K562 (cell line): ENCODE data around the gene SULT2B1. TPM values are rescaled to one million over a fixed set of nuclear protein-coding genes. Genes with fewer than 3 reads are reported as not detected.

Experiments used
- ATAC-seq: fragments of 200-7000 bp; cut with Tn5 transposase; 3 replicates; pipeline ENCODE4 v1.9.1; 2020; ENCODE audit warnings: moderate library complexity
- BruUV-seq: library from RNA; stranded (reverse); fragments of 400-500 nt; replicated peaks from 2 replicates; lab custom pipeline; 2021; lab: Mats Ljungman, UMichigan
- CTCF ChIA-PET: fragments of 300-600 bp; formaldehyde crosslinking; extraction: SDS; loops from one replicate; lab custom pipeline; 2021; ENCODE audit warnings: low intra/inter-chr PET ratio; lab: Yijun Ruan, JAX
- POLR2A ChIA-PET: fragments of 300-600, 350-650 bp; sonication (Branson Sonifier 250); formaldehyde crosslinking; extraction: SDS; loops from one replicate; lab custom pipeline; 2021; ENCODE audit warnings: antibody characterized with exemption, inconsistent platforms; lab: Yijun Ruan, JAX
- DNase-seq, 4 experiments: peaks; one replicate each; pipeline versions ENCODE4 v3.0.0 to v3.0.0-alpha.2; 2011 to 2018; ENCODE audit warnings: low spot score in 3 of 4, mixed read lengths in 3 of 4; ENCODE audit errors: extremely low read depth in 1 of 4
- FAIRE-seq: peaks from 2 replicates; lab custom pipeline; 2011; peaks lifted over from hg19 to GRCh38; lab: Jason Lieb, UNC
- H2AFZ ChIP-seq: 2 replicates; pipeline ENCODE4 v1.6.0; 2011; ENCODE audit warnings: low read depth, low read length, control low read depth, inconsistent platforms
- H3K27ac ChIP-seq: fragments of 200-600 bp; 3 replicates; pipeline ENCODE4 v1.8.0; 2011; ENCODE audit warnings: low read depth, mild to moderate bottlenecking, control low read depth, inconsistent platforms, low read length, moderate library complexity, mixed read lengths; ENCODE audit errors: extremely low read depth
- H3K27me3 ChIP-seq, 2 experiments: fragments of 300-600 bp in 1 of 2; 2 replicates in 1 of 2; 3 replicates in 1 of 2; pipeline versions ENCODE4 v1.6.0 to v1.8.0; 2011; ENCODE audit warnings: inconsistent platforms in 2 of 2, low read length in 2 of 2, mild to moderate bottlenecking in 1 of 2, mixed read lengths in 1 of 2, moderate library complexity in 1 of 2; ENCODE audit not compliant: control insufficient read depth in 2 of 2, insufficient read depth in 2 of 2
- H3K36me3 ChIP-seq: fragments of 300-600 bp; 3 replicates; pipeline ENCODE4 v1.8.0; 2011; ENCODE audit warnings: mild to moderate bottlenecking, low read length, inconsistent platforms; ENCODE audit not compliant: control insufficient read depth, insufficient read depth
- H3K4me1 ChIP-seq, 2 experiments: fragments of 200-600 bp in 1 of 2; replicated peaks in 1 of 2; 2 replicates in 1 of 2; 3 replicates in 1 of 2; pipeline versions ENCODE4 v1.5.1 to v1.8.0; 2011; ENCODE audit warnings: inconsistent platforms in 2 of 2, low read length in 2 of 2, mild to moderate bottlenecking in 1 of 2, mixed read lengths in 1 of 2, moderate library complexity in 1 of 2; ENCODE audit not compliant: control insufficient read depth in 2 of 2, insufficient read depth in 2 of 2
- H3K4me2 ChIP-seq: 2 replicates; pipeline ENCODE4 v1.6.1; 2011; ENCODE audit warnings: low read length, control low read depth, inconsistent platforms, mixed read lengths; ENCODE audit not compliant: insufficient read depth
- H3K4me3 ChIP-seq: fragments of 200-600 bp; sonication (generic), shearing (Covaris generic); 2 replicates; pipeline ENCODE4 v1.5.1; 2016; ENCODE audit warnings: control low read depth, inconsistent platforms
- H3K79me2 ChIP-seq: fragments of 200-600 bp; 3 replicates; pipeline ENCODE4 v1.8.0; 2011; ENCODE audit warnings: low read length, inconsistent platforms; ENCODE audit not compliant: control insufficient read depth, insufficient read depth
- H3K9ac ChIP-seq, 2 experiments: 2 replicates each; pipeline versions ENCODE4 v1.6.0 to v1.6.1; 2011; ENCODE audit warnings: low read depth in 2 of 2, low read length in 2 of 2, control low read depth in 1 of 2, inconsistent platforms in 1 of 2, mild to moderate bottlenecking in 1 of 2, mixed read lengths in 1 of 2; ENCODE audit not compliant: insufficient read depth in 1 of 2
- H3K9me1 ChIP-seq: one replicate; pipeline ENCODE4 v1.6.0; 2011; ENCODE audit warnings: inconsistent platforms, mild to moderate bottlenecking, low read length, moderate library complexity; ENCODE audit not compliant: control insufficient read depth, insufficient read depth
- H3K9me3 ChIP-seq: replicated peaks from 2 replicates; pipeline ENCODE4 v1.5.1; 2011; ENCODE audit warnings: low read depth, low read length, inconsistent platforms; ENCODE audit not compliant: control insufficient read depth, insufficient read depth
- H4K20me1 ChIP-seq: replicated peaks from 2 replicates; pipeline ENCODE4 v1.6.1; 2011; ENCODE audit warnings: low read length, inconsistent platforms, mixed read lengths; ENCODE audit not compliant: control insufficient read depth, insufficient read depth
- BHLHE40 ChIP-seq: IDR thresholded peaks from 2 replicates; pipeline ENCODE4 v1.6.1; 2011; ENCODE audit warnings: low read length, improper control_type of control experiment
- CEBPB ChIP-seq: fragments of 450-650 bp; IDR thresholded peaks from 2 replicates; pipeline ENCODE4 v1.6.1; 2016; ENCODE audit warnings: missing genetic modification characterization, missing compliant biosample characterization
- CEBPG ChIP-seq, 3 experiments: fragments of 200-800 bp in 1 of 3; sonication (Bioruptor generic) in 1 of 3; sonication (generic) in 1 of 3; formaldehyde crosslinking in 1 of 3; IDR thresholded peaks in 2 of 3; conservative IDR thresholded peaks in 1 of 3; 2 replicates each; pipeline versions ENCODE4 v1.6.1 to v1.8.0; 2016 to 2022; ENCODE audit warnings: missing compliant biosample characterization in 2 of 3, missing genetic modification characterization in 2 of 3, mild to moderate bottlenecking in 1 of 3, missing genetic modification reagents in 1 of 3
- CTCF ChIP-seq, 3 experiments: IDR thresholded peaks in 2 of 3; conservative IDR thresholded peaks in 1 of 3; 2 replicates each; pipeline ENCODE4 v1.5.1; 2011 to 2012; ENCODE audit warnings: low read length in 3 of 3, mild to moderate bottlenecking in 3 of 3, control low read depth in 2 of 3, improper control_type of control experiment in 1 of 3, inconsistent platforms in 1 of 3, low read depth in 1 of 3, mixed read lengths in 1 of 3, moderate library complexity in 1 of 3; ENCODE audit not compliant: insufficient read depth in 2 of 3
- FIP1L1 ChIP-seq: fragments of 200-400 bp; formaldehyde crosslinking; IDR thresholded peaks from 2 replicates; pipeline ENCODE4 v1.6.1; 2018; ENCODE audit warnings: mild to moderate bottlenecking, low read depth, low read length; ENCODE audit not compliant: poor library complexity, severe bottlenecking
- HDAC2 ChIP-seq: fragments of 450-650 bp; IDR thresholded peaks from 2 replicates; pipeline ENCODE4 v1.6.1; 2016; ENCODE audit warnings: mild to moderate bottlenecking
- PHF8 ChIP-seq: fragments of 200-600 bp; sonication (generic); IDR thresholded peaks from 2 replicates; pipeline ENCODE4 v1.6.1; 2012; ENCODE audit warnings: mixed run types, mild to moderate bottlenecking, inconsistent platforms, low read length, moderate library complexity, borderline replicate concordance
- POLR2G ChIP-seq: fragments of 200-400 bp; formaldehyde crosslinking; IDR thresholded peaks from 2 replicates; pipeline ENCODE4 v1.6.1; 2017; ENCODE audit warnings: low read depth, mild to moderate bottlenecking, antibody characterized with exemption, low read length, moderate library complexity
- RBM25 ChIP-seq: fragments of 200-400 bp; formaldehyde crosslinking; IDR thresholded peaks from 2 replicates; pipeline ENCODE4 v1.6.1; 2018; ENCODE audit warnings: low read length, low read depth, moderate library complexity; ENCODE audit not compliant: severe bottlenecking
- SAP30 ChIP-seq: fragments of 200-600 bp; sonication (generic); IDR thresholded peaks from 2 replicates; pipeline ENCODE4 v1.6.1; 2012; ENCODE audit warnings: borderline replicate concordance, low read depth, mild to moderate bottlenecking, moderate library complexity, low read length, control low read depth, inconsistent platforms; ENCODE audit not compliant: insufficient read depth, poor library complexity, severe bottlenecking
- XRCC4 ChIP-seq: IDR thresholded peaks from one replicate; pipeline ENCODE4 v1.6.1; 2011; ENCODE audit not compliant: insufficient read depth, insufficient read length; ENCODE audit errors: extremely low read depth
- ZFX ChIP-seq: sonication (generic); formaldehyde crosslinking; IDR thresholded peaks from 2 replicates; pipeline ENCODE4 v1.8.0; 2022; ENCODE audit warnings: mild to moderate bottlenecking, missing genetic modification reagents, moderate library complexity
- ZNF197 ChIP-seq: fragments of 200-800 bp; sonication (Bioruptor generic); IDR thresholded peaks from 2 replicates; pipeline ENCODE4 v1.6.1; 2016; ENCODE audit warnings: low read depth, missing genetic modification characterization, missing compliant biosample characterization
- ZNF740 ChIP-seq, 3 experiments: fragments of 200-800 bp in 1 of 3; sonication (Bioruptor generic) in 1 of 3; sonication (generic) in 1 of 3; formaldehyde crosslinking in 1 of 3; IDR thresholded peaks; 2 replicates each; pipeline versions ENCODE4 v1.6.1 to v1.8.0; 2016 to 2022; ENCODE audit warnings: mild to moderate bottlenecking in 2 of 3, missing compliant biosample characterization in 2 of 3, missing genetic modification characterization in 2 of 3, missing genetic modification reagents in 1 of 3
- WGBS: fragments of 100-300 bp; shearing (Covaris generic); methylation state at CpG from one replicate; pipeline ENCODE4 v1.1.6; 2016; ENCODE audit warnings: low coverage, mixed read lengths; ENCODE audit not compliant: insufficient coverage; ENCODE audit errors: missing lambda C conversion rate; 5-methylcytosine and 5-hydroxymethylcytosine counted together
- in situ Hi-C: fragments of 300-500 bp; cut with MboI; formaldehyde crosslinking; loops from 4 replicates; pipeline ENCODE4 v1.15.0; 2018; ENCODE audit warnings: inconsistent platforms, mixed read lengths
- intact Hi-C: fragments of 100-400 bp; cut with micrococcal nuclease; formaldehyde crosslinking; loops from 2 replicates; pipeline ENCODE4 v1.14.2; 2022
- polyA plus RNA-seq, 8 experiments: library from polyadenylated mRNA; depleted of rRNA in 4 of 8; stranded (reverse) in 5 of 8; unstranded in 3 of 8; fragments of >200 nt; fragmentation: Nextera tagmentation in 2 of 8; fragmentation: Illumina TruSeq in 1 of 8; extraction: Ambion mirVana in 2 of 8; extraction: Trizol in 1 of 8; gene quantifications; 2 replicates each; pipeline versions ENCODE4 v1.2.1 to v1.2.3, GENCODE V29; 2011 to 2014; ENCODE audit warnings: inconsistent platforms in 1 of 8, missing spikeins in 1 of 8
- total RNA-seq, 7 experiments: library from RNA; depleted of rRNA in 6 of 7; stranded (reverse); fragments of >200 nt in 6 of 7; fragmentation: Illumina TruSeq in 2 of 7; extraction: Trizol in 2 of 7; gene quantifications; 2 replicates each; pipeline versions ENCODE4 v1.2.1 to v1.2.3, GENCODE V29; 2011 to 2021; ENCODE audit warnings: low replicate concordance in 1 of 7

The SULT2B1 gene
- total and polyA plus RNA-seq, 9 of the 15 experiments (the other 6 are each of a cell fraction or from before 2014, with no cell fraction given), result 0.09 to 0.62 (median 0.22) TPM; not detected in 2

- no peak for FAIRE-seq
- Histone ChIP-seq H3K4me2 (peak within 1 kb of the TSS; percentile 100), H3K36me3 (no peaks in the 10 kb centered on the region), H3K27me3 (no peaks in the 10 kb centered on the region), H3K27ac (peak within 1 kb of the TSS; percentile 91), H3K9ac (peak within 1 kb of the TSS; percentile 78 to 90), H3K9me1 (peaks cover 4% of the 10 kb centered on the region), H2AFZ (peak within 1 kb of the TSS; percentile 87), H3K79me2 (peaks cover 27% of the 10 kb centered on the region; the same call in 2 of the 3 replicates), H4K20me1 (0 out of 2 replicates have a peak, but pooled peaks cover 4% of the 10 kb centered on the region), H3K9me3 (no peaks in the 10 kb centered on the region), H3K4me1 (peaks cover 48 to 77% of the 10 kb centered on the region in 2 experiments), H3K4me3 (peak within 1 kb of the TSS; percentile 51)
- DNase-seq, result peak in 1 of 4 experiments; percentile 46
- ChIA-PET CTCF (interaction anchor here (0.6 kb wide), 1 partner anchor 102 kb away, joined by 3 read pairs; no protein-coding TSS in a partner anchor), POLR2A (interaction anchor here (0.6 to 1.9 kb wide), 5 partner anchors 12 to 140 kb away, joined by 3 to 9 read pairs (median 3); partner anchors contain the start of genes RPL18 and SPHK2)
- intact Hi-C loops (loop anchor here (1.0 kb wide), 1 partner anchor 18 kb away; the partner anchor contains the start of genes RPL18 and SPHK2), in situ Hi-C loops (no loop called here)
- 3% methylated on average over 39 of the region's 40 CpGs for WGBS
- no peak for ATAC-seq
- no TSS peak for BruUV-seq
- TF ChIP-seq PHF8 (peak; percentile 22; the same call in 1 of the 2 replicates), ZNF740 (CRISPR knock-in tag; IDR thresholded peaks at IDR 0.05) (0 out of 2 replicates have a peak, but pooled peaks have one; percentile 36), ZNF740 (tag; IDR thresholded peaks at IDR 0.05) (no peak), BHLHE40 (no peak), CTCF (IDR thresholded peaks at IDR 0.05 in 2 of 3, conservative IDR thresholded peaks at IDR 0.05 in 1 of 3; ENCODE audit: insufficient read depth in 2 of 3, low read depth in 1 of 3, low read length in 3 of 3) (peak in 2 of 3 experiments; percentile 18 to 34; a peak in 1 of 6 replicates), SAP30 (peak; percentile 28), RBM25 (no peak), ZFX (CRISPR knock-in tag) (peak; percentile 32; the same call in 1 of the 2 replicates), ZNF197 (CRISPR knock-in tag) (0 out of 2 replicates have a peak, but pooled peaks have one; percentile 57), FIP1L1 (peak; percentile 14), CEBPG (CRISPR knock-in tag; IDR thresholded peaks at IDR 0.05) (0 out of 2 replicates have a peak, but pooled peaks have one; percentile 1), CEBPG (tag; conservative IDR thresholded peaks at IDR 0.05 in 1 of 2, IDR thresholded peaks at IDR 0.05 in 1 of 2) (peak in 1 of 2 experiments; percentile 56; a peak in 2 of 4 replicates), POLR2G (peak; percentile 39), HDAC2 (peak; percentile 17; the same call in 1 of the 2 replicates), XRCC4 (no peak), CEBPB (tag) (peak; percentile 82)
Observed at GRCh38 chr19:48636859-48637448, 85.0 kb downstream of the SULT2B1 start, which contains the start of gene DBP. Gene DBP (minus strand): TSS chr19:48637379. CDS start chr19:48636994, 385 bp downstream.
